Mesenchymal stem cell (in vitro differentiated cells and primary cell): ENCODE measurements around the gene SRGAP2B.
"Not testable (repeated sequence)": the region's sequence is repeated elsewhere in the genome, so short reads cannot be mapped to it uniquely, and the experiment has no call there.

Experiments used
- DNase-seq: peaks from one replicate; pipeline ENCODE4 v3.0.0-alpha.2; 2013
- H2AFZ ChIP-seq: one replicate; pipeline ENCODE4 v1.6.1; 2013; ENCODE audit warnings: low read depth, mild to moderate bottlenecking, control low read depth, inconsistent platforms, low read length, moderate library complexity
- H2AK5ac ChIP-seq: 2 replicates; pipeline ENCODE4 v1.6.1; 2013; ENCODE audit warnings: low read length, moderate library complexity, mild to moderate bottlenecking, inconsistent platforms; ENCODE audit not compliant: severe bottlenecking
- H2BK120ac ChIP-seq: one replicate; pipeline ENCODE4 v1.6.1; 2013; ENCODE audit warnings: low read depth, mild to moderate bottlenecking, inconsistent platforms, low read length, moderate library complexity
- H2BK12ac ChIP-seq, 2 experiments: one replicate each; pipeline ENCODE4 v1.6.1; 2013; ENCODE audit warnings: inconsistent platforms in 2 of 2, low read length in 2 of 2, mild to moderate bottlenecking in 2 of 2, moderate library complexity in 2 of 2, control low read depth in 1 of 2
- H2BK15ac ChIP-seq: one replicate; pipeline ENCODE4 v1.6.1; 2013; ENCODE audit warnings: mild to moderate bottlenecking, low read depth, inconsistent platforms; ENCODE audit not compliant: poor library complexity, severe bottlenecking
- H2BK5ac ChIP-seq: 2 replicates; pipeline ENCODE4 v1.6.1; 2013; ENCODE audit warnings: low read depth, mild to moderate bottlenecking, low read length, control low read depth, inconsistent platforms; ENCODE audit not compliant: poor library complexity, severe bottlenecking
- H3K14ac ChIP-seq, 2 experiments: one replicate each; pipeline ENCODE4 v1.6.1; 2013; ENCODE audit warnings: inconsistent platforms in 2 of 2, low read length in 2 of 2, control low read depth in 1 of 2, mild to moderate bottlenecking in 1 of 2, moderate library complexity in 1 of 2
- H3K18ac ChIP-seq, 2 experiments: one replicate each; pipeline ENCODE4 v1.6.1; 2013; ENCODE audit warnings: inconsistent platforms in 2 of 2, low read length in 2 of 2, control low read depth in 1 of 2, low read depth in 1 of 2, mild to moderate bottlenecking in 1 of 2
- H3K23ac ChIP-seq, 2 experiments: one replicate each; pipeline ENCODE4 v1.6.1; 2013; ENCODE audit warnings: inconsistent platforms in 2 of 2, low read length in 2 of 2, mild to moderate bottlenecking in 2 of 2, moderate library complexity in 2 of 2, control low read depth in 1 of 2
- H3K27ac ChIP-seq: 2 replicates; pipeline ENCODE4 v1.5.1; 2013; ENCODE audit warnings: mild to moderate bottlenecking, moderate library complexity, low read length, control low read depth, inconsistent platforms; ENCODE audit not compliant: poor library complexity, severe bottlenecking
- H3K27me3 ChIP-seq, 2 experiments: 2 replicates each; pipeline versions ENCODE4 v1.6.1 to v1.7.0; 2013; ENCODE audit warnings: low read length in 2 of 2, mild to moderate bottlenecking in 2 of 2, moderate library complexity in 2 of 2, control low read depth in 1 of 2, inconsistent platforms in 1 of 2; ENCODE audit not compliant: control insufficient read depth in 1 of 2, insufficient read depth in 1 of 2
- H3K36me3 ChIP-seq, 2 experiments: 2 replicates each; pipeline versions ENCODE4 v1.6.1 to v1.7.0; 2013; ENCODE audit warnings: low read length in 2 of 2, control low read depth in 1 of 2, inconsistent platforms in 1 of 2, low read depth in 1 of 2, mild to moderate bottlenecking in 1 of 2; ENCODE audit not compliant: insufficient read depth in 2 of 2, control insufficient read depth in 1 of 2
- H3K4ac ChIP-seq, 2 experiments: one replicate each; pipeline ENCODE4 v1.6.1; 2013; ENCODE audit warnings: inconsistent platforms in 2 of 2, low read length in 2 of 2, mild to moderate bottlenecking in 2 of 2, moderate library complexity in 2 of 2, control low read depth in 1 of 2, low read depth in 1 of 2
- H3K4me1 ChIP-seq: 2 replicates; pipeline ENCODE4 v1.6.1; 2013; ENCODE audit warnings: low read depth, low read length, control low read depth; ENCODE audit not compliant: control insufficient read depth, insufficient read depth
- H3K4me2 ChIP-seq: 2 replicates; pipeline ENCODE4 v1.6.1; 2013; ENCODE audit warnings: low read length, mild to moderate bottlenecking, inconsistent platforms; ENCODE audit not compliant: poor library complexity, severe bottlenecking
- H3K4me3 ChIP-seq, 2 experiments: 2 replicates each; pipeline versions ENCODE4 v1.5.1 to v1.7.0; 2013; ENCODE audit warnings: low read length in 2 of 2, mild to moderate bottlenecking in 2 of 2, control low read depth in 1 of 2, low read depth in 1 of 2; ENCODE audit not compliant: insufficient read depth in 1 of 2
- H3K79me1 ChIP-seq: replicated peaks from 2 replicates; pipeline ENCODE4 v1.6.1; 2013; ENCODE audit warnings: mild to moderate bottlenecking, control low read depth, low read length, inconsistent platforms; ENCODE audit not compliant: poor library complexity, severe bottlenecking
- H3K9ac ChIP-seq: 2 replicates; pipeline ENCODE4 v1.7.0; 2013; ENCODE audit warnings: mild to moderate bottlenecking, low read length, moderate library complexity
- H3K9me3 ChIP-seq: 2 replicates; pipeline ENCODE4 v1.7.0; 2013; ENCODE audit warnings: mild to moderate bottlenecking, low read length; ENCODE audit not compliant: control insufficient read depth
- H4K8ac ChIP-seq: one replicate; pipeline ENCODE4 v1.6.1; 2013; ENCODE audit warnings: inconsistent platforms, mild to moderate bottlenecking, low read length, moderate library complexity
- H4K91ac ChIP-seq: one replicate; pipeline ENCODE4 v1.6.1; 2013; ENCODE audit warnings: mild to moderate bottlenecking, low read length, inconsistent platforms
- WGBS: methylation state at CpG from one replicate; pipeline ENCODE4 v1.1.7; 2013; ENCODE audit warnings: mixed read lengths; 5-methylcytosine and 5-hydroxymethylcytosine counted together

SRGAP2B gene

DNA sequence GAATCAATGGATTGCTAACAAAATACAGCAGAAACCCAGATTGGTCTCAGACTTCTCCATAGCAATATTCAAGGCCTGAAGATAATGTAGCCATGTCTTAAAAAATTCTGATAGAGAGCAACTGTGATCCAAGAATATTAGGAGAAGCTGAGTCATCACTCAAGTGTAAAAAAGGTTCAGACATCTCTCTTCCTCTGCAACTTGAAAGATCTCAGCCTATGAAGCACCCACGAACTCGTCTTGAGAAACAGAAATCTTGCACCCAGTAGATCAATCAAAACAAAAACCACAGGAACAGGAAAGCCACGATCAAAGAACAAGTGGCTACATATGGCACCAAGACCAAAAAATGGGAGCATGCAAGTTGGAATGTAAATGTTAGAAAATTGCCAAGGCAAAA is 85.2 kb downstream of the SRGAP2B start:
- H2AK5ac ChIP-seq, H2AFZ ChIP-seq, H3K4me3 ChIP-seq, H3K36me3 ChIP-seq, DNase-seq, H2BK12ac ChIP-seq, H3K9ac ChIP-seq, H3K79me1 ChIP-seq, H2BK15ac ChIP-seq, H3K27ac ChIP-seq, H3K9me3 ChIP-seq, H3K23ac ChIP-seq, H3K4ac ChIP-seq, H3K18ac ChIP-seq, H3K4me1 ChIP-seq, H3K4me2 ChIP-seq, H3K27me3 ChIP-seq, H2BK5ac ChIP-seq, H4K91ac ChIP-seq, H4K8ac ChIP-seq, H2BK120ac ChIP-seq, H3K14ac ChIP-seq: not testable (repeated sequence)
- no CpG with 5 or more reads among the region's 3 CpGs for WGBS

DNA sequence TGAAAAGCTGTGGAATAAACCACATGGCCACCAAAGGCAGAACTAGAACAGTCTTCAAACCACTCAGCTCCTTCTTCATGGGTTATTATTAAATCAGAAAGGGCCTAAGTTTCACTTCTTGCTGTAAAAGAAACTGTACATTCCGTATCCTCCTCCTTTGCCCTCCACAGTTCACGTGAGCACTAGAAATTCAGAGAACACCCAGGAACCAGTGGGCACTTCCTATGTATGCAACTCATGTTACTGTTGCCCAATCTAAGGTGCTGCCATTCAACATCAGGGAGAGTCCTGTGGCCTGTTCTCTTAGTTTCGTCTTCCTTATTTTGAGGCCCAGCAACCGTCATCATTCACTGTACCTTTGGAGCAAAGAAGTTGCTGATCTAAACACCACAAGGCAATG is 86.7 kb downstream of the SRGAP2B start:
- H4K8ac ChIP-seq, H2BK12ac ChIP-seq, H3K9me3 ChIP-seq, H4K91ac ChIP-seq, H2AFZ ChIP-seq, H2AK5ac ChIP-seq, H2BK120ac ChIP-seq, H2BK5ac ChIP-seq, H3K4ac ChIP-seq, H2BK15ac ChIP-seq, H3K9ac ChIP-seq, H3K27me3 ChIP-seq, H3K18ac ChIP-seq, H3K36me3 ChIP-seq, DNase-seq, H3K27ac ChIP-seq, H3K4me2 ChIP-seq, H3K14ac ChIP-seq, H3K4me1 ChIP-seq, H3K79me1 ChIP-seq, H3K23ac ChIP-seq, H3K4me3 ChIP-seq: not testable (repeated sequence)
- WGBS = no CpG with 5 or more reads among the region's 4 CpGs

DNA sequence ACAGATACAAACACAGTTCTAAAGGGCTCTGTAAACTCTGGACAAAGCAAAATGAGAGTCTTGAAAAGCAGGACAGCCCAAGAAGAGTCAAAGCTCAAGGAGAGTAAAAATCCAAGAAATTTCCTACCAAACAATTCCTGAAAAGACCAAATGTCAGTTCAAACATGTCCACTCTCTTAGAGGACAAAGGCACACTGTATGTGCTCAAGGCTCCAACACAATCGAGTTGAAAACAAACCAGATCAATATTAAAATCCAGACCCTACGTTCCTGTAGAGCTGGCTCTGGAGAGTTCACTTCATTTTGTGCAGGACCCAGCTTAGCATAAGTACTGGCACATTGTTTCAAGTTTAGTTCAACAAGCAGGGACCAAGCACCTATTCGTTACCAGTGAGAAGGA is 90.0 kb downstream of the SRGAP2B start:
- H3K9me3 ChIP-seq, H3K4me2 ChIP-seq, H2BK15ac ChIP-seq, H3K27me3 ChIP-seq, H2AK5ac ChIP-seq, H3K27ac ChIP-seq, H3K36me3 ChIP-seq, H3K23ac ChIP-seq, DNase-seq, H3K4ac ChIP-seq, H2BK12ac ChIP-seq, H2AFZ ChIP-seq, H3K79me1 ChIP-seq, H2BK5ac ChIP-seq, H3K14ac ChIP-seq, H3K18ac ChIP-seq, H4K91ac ChIP-seq, H3K9ac ChIP-seq, H2BK120ac ChIP-seq, H3K4me3 ChIP-seq, H4K8ac ChIP-seq, H3K4me1 ChIP-seq: not testable (repeated sequence)
- WGBS = no CpG with 5 or more reads among the region's 3 CpGs

DNA sequence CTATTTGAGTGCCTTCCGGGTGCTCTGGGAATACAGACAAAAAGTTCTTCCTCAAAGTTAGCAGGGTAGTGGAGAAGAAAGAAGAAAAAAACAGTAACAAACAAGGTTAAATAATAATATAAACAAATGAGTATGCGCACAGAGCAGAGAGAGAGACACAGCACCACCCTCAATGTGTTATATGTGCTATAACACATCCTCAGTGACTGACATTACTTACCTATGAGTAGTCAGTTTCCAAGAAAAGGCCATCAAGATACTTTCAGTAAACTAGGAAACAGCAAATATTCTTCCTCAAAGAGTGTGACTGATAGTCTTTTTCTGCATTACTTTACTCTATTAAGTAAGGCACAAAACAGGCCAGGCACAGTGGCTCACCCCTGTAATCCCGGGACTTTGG is 93.7 kb downstream of the SRGAP2B start:
- H2BK15ac ChIP-seq, H2BK5ac ChIP-seq, H3K9me3 ChIP-seq, H3K18ac ChIP-seq, H4K8ac ChIP-seq, H3K4me1 ChIP-seq, H3K27me3 ChIP-seq, H4K91ac ChIP-seq, H2AK5ac ChIP-seq, H3K14ac ChIP-seq, H3K4ac ChIP-seq, H3K23ac ChIP-seq, H2BK12ac ChIP-seq, H2BK120ac ChIP-seq, H3K4me2 ChIP-seq, H2AFZ ChIP-seq, H3K36me3 ChIP-seq, H3K4me3 ChIP-seq, H3K79me1 ChIP-seq, DNase-seq, H3K9ac ChIP-seq, H3K27ac ChIP-seq: not testable (repeated sequence)
- 78% methylated on average over 1 of the region's 3 CpGs for WGBS
